Epithelial cell of proximal tubule (primary cell): ENCODE measurements around the gene FASN. TPM values are rescaled to one million over a fixed set of nuclear protein-coding genes. Genes with fewer than 3 reads are reported as not detected.
A peak's percentile ranks its signal among the peaks of the same experiment; 100 is the strongest.

Experiments used
- DNase-seq: peaks from one replicate; pipeline ENCODE4 v3.0.0-alpha.2; 2011; ENCODE audit warnings: low read depth
- H3K4me3 ChIP-seq: 2 replicates; pipeline ENCODE4 v1.5.1; 2011; ENCODE audit warnings: low read depth, mild to moderate bottlenecking, low read length
- total RNA-seq: library from RNA; depleted of rRNA; stranded (reverse); fragments of >200 nt; gene quantifications from 2 replicates; pipeline ENCODE4 v1.2.3, GENCODE V29; 2015
- TF ChIP-seq, protein P1 (sequence below): conservative IDR thresholded peaks from 2 replicates; pipeline ENCODE4 v1.5.1; 2012; ENCODE audit warnings: low read depth, mild to moderate bottlenecking, low read length

Gene FASN
- total RNA-seq, 1 donor from 2014 or later, result 94.7 TPM

DNA sequence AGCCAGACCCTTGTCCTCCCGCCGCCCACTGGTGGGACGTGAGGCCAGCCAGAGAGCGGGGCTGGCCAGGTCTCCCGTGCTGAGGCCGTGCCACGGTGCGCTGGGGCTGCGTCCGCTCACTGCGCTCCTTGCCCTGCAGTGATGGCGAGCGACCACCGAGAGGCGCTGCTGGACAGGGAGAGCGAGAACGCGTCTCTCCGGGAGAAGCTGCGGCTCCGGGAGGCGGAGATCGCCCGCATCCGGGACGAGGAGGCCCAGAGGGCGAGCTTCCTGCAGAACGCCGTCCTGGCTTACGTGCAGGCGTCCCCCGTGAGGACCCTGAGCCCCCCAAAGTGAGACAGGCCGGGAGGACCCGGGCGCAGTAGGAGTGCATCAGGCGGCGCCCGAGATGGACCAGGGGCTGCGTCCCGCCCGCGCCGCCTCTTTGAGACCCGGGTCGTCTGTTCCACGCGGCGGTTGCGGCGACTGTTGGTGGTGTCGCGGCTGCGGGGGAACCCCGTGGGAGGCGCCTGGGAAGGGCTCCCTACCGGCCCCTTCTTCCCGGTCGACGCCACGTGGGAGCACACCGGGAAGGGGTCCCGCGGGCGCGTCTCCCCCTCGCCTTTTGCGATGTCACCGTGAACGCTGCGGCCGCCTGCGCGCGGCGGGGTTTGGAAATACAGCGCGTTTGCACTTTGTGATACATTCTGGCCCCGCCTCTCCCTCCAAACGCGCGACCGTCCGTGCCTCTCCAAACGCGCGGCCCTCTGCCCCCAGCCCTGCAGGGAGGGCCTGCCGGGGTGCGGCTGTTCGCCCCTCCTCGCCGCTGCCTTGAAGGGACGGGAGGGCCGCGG, 67.3 kb downstream of the FASN start:
- DNase-seq, result peak; percentile 13
- peak overlapping the region; percentile 57 for H3K4me3 ChIP-seq
- TF ChIP-seq, protein P1, sequence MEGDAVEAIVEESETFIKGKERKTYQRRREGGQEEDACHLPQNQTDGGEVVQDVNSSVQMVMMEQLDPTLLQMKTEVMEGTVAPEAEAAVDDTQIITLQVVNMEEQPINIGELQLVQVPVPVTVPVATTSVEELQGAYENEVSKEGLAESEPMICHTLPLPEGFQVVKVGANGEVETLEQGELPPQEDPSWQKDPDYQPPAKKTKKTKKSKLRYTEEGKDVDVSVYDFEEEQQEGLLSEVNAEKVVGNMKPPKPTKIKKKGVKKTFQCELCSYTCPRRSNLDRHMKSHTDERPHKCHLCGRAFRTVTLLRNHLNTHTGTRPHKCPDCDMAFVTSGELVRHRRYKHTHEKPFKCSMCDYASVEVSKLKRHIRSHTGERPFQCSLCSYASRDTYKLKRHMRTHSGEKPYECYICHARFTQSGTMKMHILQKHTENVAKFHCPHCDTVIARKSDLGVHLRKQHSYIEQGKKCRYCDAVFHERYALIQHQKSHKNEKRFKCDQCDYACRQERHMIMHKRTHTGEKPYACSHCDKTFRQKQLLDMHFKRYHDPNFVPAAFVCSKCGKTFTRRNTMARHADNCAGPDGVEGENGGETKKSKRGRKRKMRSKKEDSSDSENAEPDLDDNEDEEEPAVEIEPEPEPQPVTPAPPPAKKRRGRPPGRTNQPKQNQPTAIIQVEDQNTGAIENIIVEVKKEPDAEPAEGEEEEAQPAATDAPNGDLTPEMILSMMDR, result peak; percentile 43

DNA sequence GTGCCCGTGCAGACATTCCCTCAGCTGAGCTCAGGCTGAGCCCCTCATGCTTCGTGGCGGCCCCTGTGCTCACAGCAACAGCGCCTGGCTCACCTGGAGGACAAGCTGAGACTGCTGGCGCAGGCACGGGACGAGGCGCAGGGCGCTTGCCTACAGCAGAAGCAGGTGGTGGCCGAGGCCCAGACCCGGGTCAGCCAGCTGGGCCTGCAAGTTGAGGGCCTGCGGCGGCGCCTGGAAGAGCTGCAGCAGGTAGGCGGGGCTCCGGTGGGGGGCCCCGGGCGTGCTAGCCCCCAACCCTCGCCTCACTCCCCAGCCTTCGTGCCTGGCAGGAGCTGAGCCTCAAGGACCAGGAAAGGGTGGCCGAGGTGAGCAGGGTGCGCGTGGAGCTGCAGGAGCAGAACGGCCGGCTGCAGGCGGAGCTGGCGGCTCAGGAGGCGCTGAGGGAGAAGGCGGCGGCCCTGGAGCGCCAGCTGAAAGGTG, 68.0 kb downstream of the FASN start:
- TF ChIP-seq, protein P1, result no peak
- no peak for DNase-seq
- H3K4me3 ChIP-seq, result no peak overlapping the region

DNA sequence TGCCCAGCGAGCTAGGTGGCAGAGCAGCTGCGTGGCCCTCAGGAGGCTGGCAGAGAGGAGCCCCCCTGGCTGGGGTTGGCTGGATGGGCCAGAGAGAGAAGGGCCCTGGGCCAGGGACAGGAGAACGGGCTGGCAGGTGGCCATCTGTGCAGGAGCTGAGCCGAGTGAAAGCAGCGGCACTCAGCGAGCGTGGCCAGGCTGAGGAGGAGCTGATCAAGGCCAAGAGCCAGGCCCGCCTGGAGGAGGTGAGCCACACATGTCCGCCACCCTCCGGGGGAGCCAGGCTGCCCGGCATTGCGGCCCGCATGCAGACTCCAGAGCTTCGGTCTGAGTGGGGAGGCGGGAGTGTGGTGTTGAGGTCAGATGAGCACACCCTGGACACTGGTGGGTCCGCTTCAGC, 68.6 kb downstream of the FASN start:
- TF ChIP-seq, protein P1, result no peak
- DNase-seq, result no peak
- no peak overlapping the region for H3K4me3 ChIP-seq

DNA sequence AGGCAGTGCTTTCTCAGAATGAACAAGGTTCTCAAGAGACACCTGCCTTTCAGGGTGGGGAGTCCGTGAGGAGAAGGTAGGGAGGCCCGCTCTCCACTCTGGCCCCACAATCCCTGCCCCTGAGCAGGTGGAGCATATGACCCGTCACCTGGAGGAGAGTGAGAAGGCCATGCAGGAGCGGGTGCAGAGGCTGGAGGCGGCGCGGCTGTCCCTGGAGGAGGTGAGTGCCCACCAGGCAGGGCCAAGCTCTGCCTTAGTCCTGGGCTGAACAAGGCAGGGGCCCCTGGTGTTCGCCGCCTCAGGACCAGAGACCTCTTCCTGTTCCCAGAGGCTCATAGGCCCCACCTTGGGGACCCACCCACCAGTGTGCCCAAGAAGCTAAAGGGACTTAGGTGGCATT, 69.1 kb downstream of the FASN start:
- no peak for DNase-seq
- TF ChIP-seq, protein P1, result no peak
- H3K4me3 ChIP-seq, result no peak overlapping the region

Other genes starting within 250 kb of the FASN start
- 932 and 1,272 TPM in 2 replicates for gene P4HB, start 237.7 kb downstream of the FASN start, total RNA-seq
- gene ARHGDIA, start 226.9 kb downstream of the FASN start, total RNA-seq, result 272 and 414 TPM in 2 replicates
- 179 and 367 TPM in 2 replicates for gene ALYREF, start 206.7 kb downstream of the FASN start, total RNA-seq
- 280 and 313 TPM in 2 replicates for gene ANAPC11, start 206.5 kb downstream of the FASN start, total RNA-seq
- 0.58 and 2.6 TPM in 2 replicates for gene NPB, start 196.0 kb downstream of the FASN start, total RNA-seq
- gene PCYT2, start 186.8 kb downstream of the FASN start, total RNA-seq, result 24.3 and 95.4 TPM in 2 replicates
- 28.5 and 38.1 TPM in 2 replicates for gene SIRT7, start 180.1 kb downstream of the FASN start, total RNA-seq
- 16.1 and 18.5 TPM in 2 replicates for gene MAFG, start 170.5 kb downstream of the FASN start, total RNA-seq
- 54.3 and 109 TPM in 2 replicates for gene PYCR1, start 160.9 kb downstream of the FASN start, total RNA-seq
- gene MYADML2, start 151.0 kb downstream of the FASN start, total RNA-seq, result not detected in 2 replicates
- gene NOTUM, start 137.0 kb downstream of the FASN start, total RNA-seq, result not detected in 2 replicates
- 20.1 and 22.7 TPM in 2 replicates for gene ASPSCR1, start 120.6 kb downstream of the FASN start, total RNA-seq
- 158 and 228 TPM in 2 replicates for gene CENPX, start 75.4 kb downstream of the FASN start, total RNA-seq
- gene LRRC45, start 74.9 kb downstream of the FASN start, total RNA-seq, result 44.5 and 44.6 TPM in 2 replicates
- 52.9 and 60.0 TPM in 2 replicates for gene RAC3, start 66.6 kb downstream of the FASN start, total RNA-seq
- 85.4 and 93.1 TPM in 2 replicates for gene DCXR, start 60.5 kb downstream of the FASN start, total RNA-seq
- gene RFNG, start 46.4 kb downstream of the FASN start, total RNA-seq, result 35.8 and 38.8 TPM in 2 replicates
- 105 and 200 TPM in 2 replicates for gene GPS1, start 46.3 kb downstream of the FASN start, total RNA-seq
- 126 and 154 TPM in 2 replicates for gene DUS1L, start 32.4 kb downstream of the FASN start, total RNA-seq
- 10.5 and 10.8 TPM in 2 replicates for gene CCDC57, start 114.6 kb upstream of the FASN start, total RNA-seq
- gene SLC16A3, start 130.8 kb upstream of the FASN start, total RNA-seq, result 169 and 190 TPM in 2 replicates
- gene CSNK1D, start 175.5 kb upstream of the FASN start, total RNA-seq, result 32.0 and 54.1 TPM in 2 replicates
- gene CD7, start 219.4 kb upstream of the FASN start, total RNA-seq, result not detected in 2 replicates
- gene SECTM1, start 235.5 kb upstream of the FASN start, total RNA-seq, result 0.75 and 1.9 TPM in 2 replicates